GM21576 (cell line): ENCODE results near the gene PCDHGC3.
A peak's percentile ranks its signal among the peaks of the same experiment; 100 is the strongest.

ENCODE experiments used
- ATAC-seq: cut with Tn5 transposase; IDR thresholded peaks from one replicate; pipeline ENCODE4 v1.9.1; 2021; ENCODE audit warnings: mild to moderate bottlenecking, moderate library complexity; ENCODE audit not compliant: unreplicated experiment

Gene PCDHGC3

DNA sequence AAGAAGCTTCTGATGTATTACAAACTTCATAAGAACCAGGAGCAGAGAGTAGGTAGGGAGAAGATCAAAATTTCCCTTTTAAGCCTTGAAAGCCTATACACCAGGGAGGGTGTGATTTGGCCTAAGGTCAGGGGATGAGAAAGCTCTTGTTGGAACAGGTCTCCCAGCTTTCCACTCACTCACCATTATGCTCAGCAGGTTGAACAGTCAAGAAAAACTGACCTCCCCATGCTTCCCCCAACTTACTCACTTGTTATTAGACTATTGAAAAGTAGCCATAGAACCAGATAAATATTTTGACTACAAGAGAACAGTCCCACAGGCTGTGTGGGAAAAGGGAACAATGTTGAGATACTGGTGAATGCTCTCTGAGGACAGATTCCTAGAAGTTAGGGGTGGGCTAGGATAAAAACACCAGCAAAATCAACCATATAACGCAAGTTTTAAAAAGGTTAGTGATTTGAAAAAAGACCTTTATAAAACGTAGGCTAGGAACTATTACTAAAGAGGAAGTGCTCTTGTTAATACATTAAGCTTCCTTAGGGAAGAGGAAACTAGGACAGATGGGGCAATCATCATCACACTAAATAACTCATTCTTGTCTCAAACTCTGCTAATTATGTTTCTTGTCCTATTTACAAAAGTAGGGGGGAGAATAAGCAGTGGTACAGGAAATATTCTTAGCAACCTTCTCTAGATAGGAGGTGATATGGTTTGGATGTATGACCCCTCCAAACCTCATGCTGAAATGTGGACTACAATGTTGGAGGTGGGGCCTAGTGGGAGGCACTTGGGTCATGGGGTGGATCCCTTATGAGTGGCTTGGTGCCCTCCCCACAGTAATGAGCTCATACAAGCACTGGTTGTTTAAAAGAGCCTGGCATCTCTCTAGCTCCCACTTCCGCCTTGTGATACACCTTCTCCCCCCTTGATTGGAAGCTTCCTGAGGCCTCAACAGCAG lies 44.1 kb downstream of the PCDHGC3 start:
- no peak for ATAC-seq

GRCh38 chr5:141521244-141521781 lies 45.5 kb downstream of the PCDHGC3 start:
- ATAC-seq = no peak

GRCh38 chr5:141522301-141522700 lies 46.5 kb downstream of the PCDHGC3 start:
- no peak for ATAC-seq

DNA sequence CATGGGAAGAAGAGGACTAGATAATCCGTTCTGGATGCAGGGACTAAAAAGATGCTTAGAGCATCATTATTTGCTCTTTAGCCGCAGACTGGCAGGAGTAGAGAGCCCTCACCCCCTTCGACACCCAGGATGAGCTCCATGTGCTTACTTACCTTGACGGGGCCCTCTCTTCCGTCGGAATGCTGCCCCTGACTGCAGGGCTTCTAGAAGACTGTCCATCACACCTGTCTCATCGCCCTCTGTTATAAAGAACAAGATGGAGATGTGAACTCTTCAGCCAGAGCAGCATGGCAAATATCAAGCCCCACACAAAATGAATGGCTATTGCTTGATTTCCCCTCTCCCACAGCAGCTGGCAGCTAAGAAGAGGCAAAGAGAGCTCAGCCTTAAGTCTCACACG lies 48.2 kb downstream of the PCDHGC3 start:
- no peak for ATAC-seq

GRCh38 chr5:141524604-141525597 lies 49.1 kb downstream of the PCDHGC3 start:
- ATAC-seq = peak; percentile 68

- no peak for ATAC-seq
Measured at GRCh38 chr5:141525653-141526052, 49.9 kb downstream of the PCDHGC3 start.

GRCh38 chr5:141527426-141527825 lies 51.7 kb downstream of the PCDHGC3 start:
- ATAC-seq = no peak
